Trophoblast cell (in vitro differentiated cells and primary cell): ENCODE measurements around the gene UACA.
A peak's percentile ranks its signal among the peaks of the same experiment; 100 is the strongest.

Source experiments
- DNase-seq, 2 donors: peaks; one replicate each; pipeline ENCODE4 v3.0.0-alpha.2; 2016
- H2AFZ ChIP-seq: 2 replicates; pipeline ENCODE4 v1.6.1; 2013; ENCODE audit warnings: low read length, moderate library complexity, mild to moderate bottlenecking; ENCODE audit not compliant: insufficient read depth, poor library complexity
- H2AK5ac ChIP-seq: 2 replicates; pipeline ENCODE4 v1.6.1; 2013; ENCODE audit warnings: mild to moderate bottlenecking, low read length
- H2BK120ac ChIP-seq: 2 replicates; pipeline ENCODE4 v1.6.1; 2013; ENCODE audit warnings: low read length, mild to moderate bottlenecking, moderate library complexity; ENCODE audit not compliant: insufficient read depth, poor library complexity
- H2BK12ac ChIP-seq: 2 replicates; pipeline ENCODE4 v1.6.1; 2013; ENCODE audit warnings: mild to moderate bottlenecking, low read length, moderate library complexity
- H2BK5ac ChIP-seq: 2 replicates; pipeline ENCODE4 v1.6.1; 2013; ENCODE audit warnings: low read length, low read depth, moderate library complexity, mild to moderate bottlenecking; ENCODE audit not compliant: poor library complexity
- H3K14ac ChIP-seq: 2 replicates; pipeline ENCODE4 v1.6.1; 2013; ENCODE audit warnings: mild to moderate bottlenecking, low read length
- H3K18ac ChIP-seq: 2 replicates; pipeline ENCODE4 v1.6.1; 2013; ENCODE audit warnings: mild to moderate bottlenecking, low read length
- H3K23ac ChIP-seq: 2 replicates; pipeline ENCODE4 v1.6.1; 2013; ENCODE audit warnings: low read length
- H3K27ac ChIP-seq: 2 replicates; pipeline ENCODE4 v1.5.1; 2013; ENCODE audit warnings: low read depth, mild to moderate bottlenecking, inconsistent platforms, low read length, moderate library complexity
- H3K27me3 ChIP-seq: 2 replicates; pipeline ENCODE4 v1.6.1; 2013; ENCODE audit warnings: inconsistent platforms, mild to moderate bottlenecking, low read length, moderate library complexity; ENCODE audit not compliant: insufficient read depth
- H3K36me3 ChIP-seq, 2 experiments: 1 replicate in 1 of 2; 2 replicates in 1 of 2; pipeline ENCODE4 v1.6.1; 2013; ENCODE audit warnings: low read length in 2 of 2, mild to moderate bottlenecking in 2 of 2, moderate library complexity in 1 of 2; ENCODE audit not compliant: insufficient read depth in 2 of 2, control insufficient read depth in 1 of 2
- H3K4ac ChIP-seq: 2 replicates; pipeline ENCODE4 v1.6.1; 2013; ENCODE audit warnings: low read depth, mild to moderate bottlenecking, low read length, moderate library complexity
- H3K4me1 ChIP-seq, 2 experiments: 1 replicate in 1 of 2; 2 replicates in 1 of 2; pipeline ENCODE4 v1.6.1; 2013; ENCODE audit warnings: low read length in 2 of 2, mild to moderate bottlenecking in 2 of 2, moderate library complexity in 1 of 2; ENCODE audit not compliant: insufficient read depth in 2 of 2, control insufficient read depth in 1 of 2
- H3K4me2 ChIP-seq: 2 replicates; pipeline ENCODE4 v1.6.1; 2013; ENCODE audit warnings: inconsistent platforms, mild to moderate bottlenecking, low read length, moderate library complexity
- H3K4me3 ChIP-seq: 2 replicates; pipeline ENCODE4 v1.5.1; 2013; ENCODE audit warnings: mild to moderate bottlenecking, low read depth, low read length, inconsistent platforms
- H3K79me1 ChIP-seq: one replicate; pipeline ENCODE4 v1.6.1; 2013; ENCODE audit warnings: low read length
- H3K79me2 ChIP-seq: 2 replicates; pipeline ENCODE4 v1.6.1; 2013; ENCODE audit warnings: low read length, mild to moderate bottlenecking; ENCODE audit not compliant: control insufficient read depth, insufficient read depth, poor library complexity
- H3K9ac ChIP-seq: 2 replicates; pipeline ENCODE4 v1.6.1; 2013; ENCODE audit warnings: mild to moderate bottlenecking, low read length
- H3K9me3 ChIP-seq: 2 replicates; pipeline ENCODE4 v1.6.1; 2013; ENCODE audit warnings: low read depth, mild to moderate bottlenecking, control low read depth, inconsistent platforms, low read length; ENCODE audit not compliant: insufficient read depth
- H4K12ac ChIP-seq: 2 replicates; pipeline ENCODE4 v1.6.1; 2013; ENCODE audit warnings: low read depth, mild to moderate bottlenecking, low read length, moderate library complexity
- H4K8ac ChIP-seq: 2 replicates; pipeline ENCODE4 v1.6.1; 2013; ENCODE audit warnings: low read depth, mild to moderate bottlenecking, low read length, moderate library complexity
- H4K91ac ChIP-seq: one replicate; pipeline ENCODE4 v1.6.1; 2013; ENCODE audit warnings: low read depth, mild to moderate bottlenecking, low read length, moderate library complexity
- WGBS: extraction: QIAGEN DNeasy Blood & Tissue Kit; methylation state at CpG from one replicate; pipeline ENCODE4 v1.1.7; 2013; ENCODE audit warnings: missing lambda C conversion rate; ENCODE audit not compliant: insufficient read length, insufficient coverage; ENCODE audit errors: extremely low coverage; 5-methylcytosine and 5-hydroxymethylcytosine counted together

Gene UACA

GRCh38 chr15:70772402-70772801 lies 9.0 kb upstream of the UACA start:
- peak in 1 of 2 donors; percentile 39 for DNase-seq
- Histone ChIP-seq H4K8ac (no peak overlapping the region), H3K18ac (no peak overlapping the region), H2AFZ (no peak overlapping the region), H2BK5ac (no peak overlapping the region), H3K27me3 (no peaks in the 10 kb centered on the region), H3K9me3 (no peaks in the 10 kb centered on the region), H2BK120ac (no peak overlapping the region), H3K9ac (no peak overlapping the region), H3K4me1 (no peaks in the 10 kb centered on the region), H3K4ac (no peak overlapping the region), H3K14ac (no peak overlapping the region), H3K23ac (no peak overlapping the region), H3K79me2 (no peaks in the 10 kb centered on the region), H3K36me3 (no peaks in the 10 kb centered on the region), H3K4me2 (no peak overlapping the region), H4K12ac (no peak overlapping the region), H3K79me1 (no peaks in the 10 kb centered on the region), H2AK5ac (no peak overlapping the region), H3K4me3 (no peak overlapping the region), H2BK12ac (no peak overlapping the region), H3K27ac (no peak overlapping the region), H4K91ac (no peak overlapping the region)
- WGBS: no CpG with 5 or more reads among the region's 3 CpGs

- Histone ChIP-seq H3K79me2 (no peaks in the 10 kb centered on the region), H3K14ac (no peak overlapping the region), H2AFZ (no peak overlapping the region), H4K91ac (no peak overlapping the region), H4K8ac (no peak overlapping the region), H4K12ac (no peak overlapping the region), H3K36me3 (no peaks in the 10 kb centered on the region), H2BK12ac (no peak overlapping the region), H2BK5ac (no peak overlapping the region), H3K9me3 (no peaks in the 10 kb centered on the region), H2BK120ac (no peak overlapping the region), H3K18ac (no peak overlapping the region), H3K4me2 (no peak overlapping the region), H3K23ac (no peak overlapping the region), H3K9ac (no peak overlapping the region), H3K4me1 (no peaks in the 10 kb centered on the region), H3K4ac (no peak overlapping the region), H3K79me1 (no peaks in the 10 kb centered on the region), H3K27me3 (no peaks in the 10 kb centered on the region), H2AK5ac (no peak overlapping the region), H3K4me3 (no peak overlapping the region), H3K27ac (no peak overlapping the region)
- no peak for DNase-seq
- no CpG with 5 or more reads among the region's 3 CpGs for WGBS
Measured at GRCh38 chr15:70770863-70771262, 7.5 kb upstream of the UACA start.

GRCh38 chr15:70768257-70768883 lies 5.0 kb upstream of the UACA start:
- Histone ChIP-seq H3K79me1 (no peaks in the 10 kb centered on the region), H3K18ac (no peak overlapping the region), H3K23ac (no peak overlapping the region), H4K8ac (no peak overlapping the region), H4K12ac (no peak overlapping the region), H3K4ac (no peak overlapping the region), H3K27ac (no peak overlapping the region), H3K14ac (no peak overlapping the region), H3K4me2 (no peak overlapping the region), H4K91ac (no peak overlapping the region), H2BK12ac (no peak overlapping the region), H3K27me3 (no peaks in the 10 kb centered on the region), H3K9me3 (no peaks in the 10 kb centered on the region), H3K9ac (no peak overlapping the region), H3K36me3 (no peaks in the 10 kb centered on the region), H2AK5ac (no peak overlapping the region), H2BK120ac (no peak overlapping the region), H3K4me3 (no peak overlapping the region), H3K79me2 (no peaks in the 10 kb centered on the region), H3K4me1 (no peaks in the 10 kb centered on the region), H2AFZ (no peak overlapping the region), H2BK5ac (no peak overlapping the region)
- no CpG with 5 or more reads among the region's 3 CpGs for WGBS
- no peak for DNase-seq

- Histone ChIP-seq H3K9ac (no peak overlapping the region), H2AK5ac (no peak overlapping the region), H3K4me1 (peaks cover 0 to under 1% of the 10 kb centered on the region in 2 experiments), H3K36me3 (no peaks in the 10 kb centered on the region), H2BK12ac (no peak overlapping the region), H4K91ac (no peak overlapping the region), H2AFZ (no peak overlapping the region), H3K79me1 (no peaks in the 10 kb centered on the region), H3K9me3 (no peaks in the 10 kb centered on the region), H3K14ac (no peak overlapping the region), H3K18ac (no peak overlapping the region), H3K4ac (no peak overlapping the region), H4K12ac (no peak overlapping the region), H2BK5ac (no peak overlapping the region), H4K8ac (no peak overlapping the region), H3K27me3 (no peaks in the 10 kb centered on the region), H2BK120ac (no peak overlapping the region), H3K79me2 (peaks cover 6% of the 10 kb centered on the region), H3K27ac (no peak overlapping the region), H3K4me2 (no peak overlapping the region), H3K23ac (no peak overlapping the region), H3K4me3 (no peak overlapping the region)
- DNase-seq: no peak
- no CpG with 5 or more reads among the region's 3 CpGs for WGBS
Measured at GRCh38 chr15:70767667-70768066, 4.3 kb upstream of the UACA start.
